ENCODE data around the gene MZB1. TPM values are rescaled to one million over a fixed set of nuclear protein-coding genes. Genes with fewer than 3 reads are reported as not detected.

Gene MZB1
- total RNA-seq, 1 donor = 0.18 TPM

DNA sequence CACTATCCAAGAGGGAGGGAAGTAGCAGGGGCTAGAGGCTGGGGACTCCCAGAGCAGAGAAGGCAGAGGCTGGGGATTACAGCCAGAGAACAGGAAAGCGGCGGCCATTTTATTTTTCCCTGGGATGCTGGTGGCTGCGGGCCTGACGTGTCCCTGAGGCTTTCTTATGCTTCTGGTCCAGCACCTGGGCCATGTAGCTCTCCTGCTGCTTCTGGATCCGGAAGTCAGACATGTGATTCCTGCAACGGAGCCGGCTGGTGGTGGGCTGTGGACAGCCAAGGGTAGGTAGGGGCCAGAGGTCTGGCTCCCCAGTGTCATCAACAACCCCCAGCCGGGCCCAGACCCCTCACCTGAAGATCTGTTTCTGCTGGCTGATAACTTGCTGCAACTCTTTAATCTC lies 7.0 kb upstream of the MZB1 start:
- DNase-seq (ENCODE audit: low read depth) = no peak
- no peak overlapping the region for H3K4me3 ChIP-seq (ENCODE audit: low read depth, low read length)
- TF ChIP-seq, protein P1, sequence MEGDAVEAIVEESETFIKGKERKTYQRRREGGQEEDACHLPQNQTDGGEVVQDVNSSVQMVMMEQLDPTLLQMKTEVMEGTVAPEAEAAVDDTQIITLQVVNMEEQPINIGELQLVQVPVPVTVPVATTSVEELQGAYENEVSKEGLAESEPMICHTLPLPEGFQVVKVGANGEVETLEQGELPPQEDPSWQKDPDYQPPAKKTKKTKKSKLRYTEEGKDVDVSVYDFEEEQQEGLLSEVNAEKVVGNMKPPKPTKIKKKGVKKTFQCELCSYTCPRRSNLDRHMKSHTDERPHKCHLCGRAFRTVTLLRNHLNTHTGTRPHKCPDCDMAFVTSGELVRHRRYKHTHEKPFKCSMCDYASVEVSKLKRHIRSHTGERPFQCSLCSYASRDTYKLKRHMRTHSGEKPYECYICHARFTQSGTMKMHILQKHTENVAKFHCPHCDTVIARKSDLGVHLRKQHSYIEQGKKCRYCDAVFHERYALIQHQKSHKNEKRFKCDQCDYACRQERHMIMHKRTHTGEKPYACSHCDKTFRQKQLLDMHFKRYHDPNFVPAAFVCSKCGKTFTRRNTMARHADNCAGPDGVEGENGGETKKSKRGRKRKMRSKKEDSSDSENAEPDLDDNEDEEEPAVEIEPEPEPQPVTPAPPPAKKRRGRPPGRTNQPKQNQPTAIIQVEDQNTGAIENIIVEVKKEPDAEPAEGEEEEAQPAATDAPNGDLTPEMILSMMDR (IDR thresholded peaks at IDR 0.05; ENCODE audit: insufficient read depth, low read length) = no peak

DNA sequence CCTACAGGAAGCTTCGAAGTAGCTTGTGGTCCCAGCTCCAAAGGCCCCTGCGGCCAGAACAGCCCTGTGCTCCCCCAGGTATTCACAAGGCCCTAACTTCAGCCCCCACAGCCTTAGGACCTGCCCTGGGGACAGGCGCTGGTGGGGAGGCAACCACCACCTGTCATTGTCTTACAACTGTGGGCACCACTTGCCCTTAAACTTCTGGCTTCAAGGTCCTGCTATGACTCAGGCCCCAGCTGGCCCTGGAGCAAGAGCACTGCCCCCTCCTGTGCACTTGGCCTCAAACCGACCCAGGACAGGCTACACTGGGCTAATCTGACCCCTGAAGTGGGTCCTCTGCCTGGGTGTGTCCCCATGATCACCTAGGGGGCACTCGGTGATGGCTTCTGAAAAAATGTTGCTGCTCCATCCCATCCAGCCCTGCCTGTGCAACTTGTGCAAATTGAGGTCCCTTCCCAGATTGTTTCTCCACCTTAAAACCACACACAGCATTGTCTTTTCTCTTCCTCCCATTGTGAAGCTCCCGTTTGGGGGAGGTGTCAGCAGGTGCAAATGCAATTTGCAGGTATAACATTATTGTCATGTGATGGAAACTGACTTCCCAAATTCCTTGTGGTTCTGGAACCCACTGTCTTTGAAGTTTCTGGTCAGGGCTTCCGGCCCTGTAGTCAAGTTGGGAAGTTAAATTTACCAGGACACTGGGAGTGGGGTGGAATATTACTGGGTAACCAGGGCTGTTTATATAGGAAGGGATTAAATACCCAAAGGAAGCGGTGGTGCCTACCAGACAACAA lies 6.3 kb upstream of the MZB1 start:
- no peak overlapping the region for H3K4me3 ChIP-seq (ENCODE audit: low read depth, low read length)
- TF ChIP-seq, protein P1 (IDR thresholded peaks at IDR 0.05; ENCODE audit: insufficient read depth, low read length) = no peak
- DNase-seq (ENCODE audit: low read depth) = no peak

DNA sequence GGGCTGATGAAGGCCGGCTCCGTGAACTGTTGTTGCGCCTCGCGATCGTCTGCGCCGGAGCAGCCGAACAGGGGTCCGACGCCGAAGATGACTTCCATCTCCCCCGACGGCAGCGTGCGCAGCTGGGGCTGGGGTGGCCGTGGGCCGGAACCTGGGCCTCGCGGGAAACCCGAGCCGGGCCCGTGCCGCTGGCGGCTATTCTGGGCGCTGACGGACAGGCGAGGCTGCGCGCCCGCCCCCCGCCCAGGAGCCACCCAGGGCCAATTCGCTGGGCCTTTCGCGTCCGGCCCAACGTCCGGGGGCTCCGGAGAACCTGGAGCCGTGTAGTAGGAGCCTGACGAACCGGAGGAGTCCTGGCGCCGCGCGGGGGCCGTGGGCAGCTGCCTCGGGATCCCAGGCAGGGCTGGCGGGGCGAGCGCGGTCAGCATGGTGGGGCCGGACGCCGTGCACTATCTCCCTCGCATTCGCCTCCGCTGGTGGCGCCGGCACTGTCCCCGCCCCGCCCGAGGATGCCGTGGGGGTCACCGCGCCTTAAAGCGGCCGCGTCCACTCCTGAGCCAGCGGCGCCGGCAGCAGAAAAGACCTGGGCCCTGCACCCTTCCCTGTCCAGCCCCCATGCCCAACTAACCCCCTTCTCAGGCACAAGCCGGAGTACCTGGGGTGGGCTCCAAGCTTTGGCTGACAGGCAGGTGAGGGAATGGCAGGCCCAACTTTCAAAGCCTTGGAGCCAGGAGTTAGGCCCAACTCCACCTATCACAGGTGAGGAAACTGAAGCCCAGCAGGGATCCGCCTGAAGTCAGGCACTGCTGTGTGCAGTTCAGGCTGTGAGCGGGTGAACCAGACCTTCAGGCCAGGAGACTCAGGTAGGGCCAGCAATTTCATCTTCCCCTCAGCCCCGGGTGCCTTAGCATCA lies 5.2 kb upstream of the MZB1 start, which contains the start of gene PROB1:
Gene PROB1 (minus strand): TSS at position 451 of the 913 bp plus-strand sequence. CDS start 23 bp downstream, at position 428.
- TF ChIP-seq, protein P1 (IDR thresholded peaks at IDR 0.05; ENCODE audit: insufficient read depth, low read length) = no peak
- H3K4me3 ChIP-seq (ENCODE audit: low read depth, low read length) = peak within 1 kb of the TSS; percentile 33
- DNase-seq (ENCODE audit: low read depth) = no peak

DNA sequence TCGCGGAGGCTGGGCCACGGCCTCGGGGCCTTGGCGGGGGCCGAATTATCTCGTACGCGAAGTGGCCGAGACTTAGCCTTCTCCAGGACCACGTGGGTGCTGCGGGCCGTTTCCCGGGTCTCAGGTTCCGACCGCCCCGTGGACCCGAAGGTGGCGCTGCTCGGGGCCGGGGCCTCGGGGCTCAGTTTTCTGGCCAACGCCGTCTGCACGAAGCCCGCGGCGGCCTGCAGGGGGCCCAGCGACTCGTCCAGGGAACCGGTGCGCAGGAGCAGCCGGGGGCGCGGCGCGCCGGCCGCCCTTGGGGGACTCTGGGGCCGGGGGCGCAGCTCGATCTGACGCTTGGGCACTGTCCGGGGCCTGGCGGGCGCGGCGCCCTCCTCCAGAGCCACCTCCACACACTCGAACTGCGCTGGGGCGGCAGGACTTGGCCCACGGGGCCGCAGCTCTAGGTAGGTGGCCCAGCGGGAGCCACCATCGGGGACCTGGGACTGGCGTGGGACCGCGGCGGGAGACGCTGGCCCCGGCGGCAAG lies 4.5 kb upstream of the MZB1 start:
- TF ChIP-seq, protein P1 (IDR thresholded peaks at IDR 0.05; ENCODE audit: insufficient read depth, low read length) = peak; percentile 37
- peak overlapping the region; percentile 22 for H3K4me3 ChIP-seq (ENCODE audit: low read depth, low read length)
- no peak for DNase-seq (ENCODE audit: low read depth)

DNA sequence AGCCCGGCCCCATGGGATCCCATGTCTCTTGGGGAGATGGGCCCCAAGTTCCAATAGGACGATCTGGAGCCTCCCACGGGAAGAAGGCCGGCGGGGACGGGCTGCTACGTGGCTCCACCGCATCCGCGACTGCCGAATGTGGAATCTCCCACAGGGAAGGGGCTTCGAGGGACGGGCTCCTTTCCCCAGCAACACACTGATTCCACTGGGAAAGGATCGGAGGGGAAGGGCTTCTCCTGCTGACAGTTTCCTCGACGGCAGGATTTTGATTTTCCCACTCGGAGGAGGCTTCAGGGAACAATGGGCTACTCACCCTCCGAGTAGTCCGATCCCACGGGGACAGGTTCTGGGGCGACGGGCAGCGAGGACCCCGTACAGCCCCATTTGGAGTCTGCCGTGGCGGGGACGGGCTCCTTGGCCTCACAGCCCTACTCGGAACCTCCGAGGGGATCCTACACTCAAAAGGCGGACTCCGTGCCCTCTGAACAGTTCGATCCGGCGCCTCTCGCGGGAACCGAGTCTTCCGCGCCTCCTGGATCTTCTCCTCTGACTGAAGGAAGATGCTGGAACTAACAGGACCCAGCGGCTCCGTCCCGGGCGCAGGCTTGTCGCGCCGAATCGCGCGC lies 3.9 kb upstream of the MZB1 start:
- H3K4me3 ChIP-seq (ENCODE audit: low read depth, low read length) = peak overlapping the region; percentile 22
- DNase-seq (ENCODE audit: low read depth) = no peak

More for the DNA sequence above, 3.9 kb upstream of the MZB1 start:
- TF ChIP-seq, protein P1 (IDR thresholded peaks at IDR 0.05; ENCODE audit: insufficient read depth, low read length) = no peak
